ENCODE data around the gene MAP3K3.

GRCh38 chr17:63633742-63634141 lies 11.5 kb downstream of the MAP3K3 start:
- TF ChIP-seq POLR2A (IDR thresholded peaks at IDR 0.05) (no peak), CTCF (IDR thresholded peaks at IDR 0.05) (no peak), EP300 (IDR thresholded peaks at IDR 0.05) (no peak)

Measured in ovary (tissue), 3 donors.